WTC11 (cell line): ENCODE data around the gene ADCY1. TPM values are rescaled to one million over a fixed set of nuclear protein-coding genes. Genes with fewer than 3 reads are reported as not detected.
A peak's percentile ranks its signal among the peaks of the same experiment; 100 is the strongest.

ENCODE experiments used
- ATAC-seq: fragments of 200-7000 bp; cut with Tn5 transposase; 2 replicates; pipeline ENCODE4 v1.10.0; 2021; ENCODE audit warnings: mild to moderate bottlenecking, moderate library complexity
- CTCF ChIA-PET: fragments of 300-600 bp; sonication (Branson Sonifier 250); formaldehyde crosslinking; loops from one replicate; lab custom pipeline; 2021; ENCODE audit warnings: antibody characterized with exemption; lab: Charles Lee
- POLR2A ChIA-PET: fragments of 350-600 bp; sonication (Branson Sonifier 250); formaldehyde crosslinking; loops from one replicate; lab custom pipeline; 2021; ENCODE audit warnings: antibody characterized with exemption; lab: Charles Lee
- DNase-seq: peaks from one replicate; pipeline ENCODE4 v3.0.0; 2021; ENCODE audit warnings: low spot score
- H3K27ac Mint-ChIP-seq: 2 replicates; pipeline ENCODE4 v1.8.0; 2021; ENCODE audit warnings: mixed read lengths
- H3K27me3 Mint-ChIP-seq: 2 replicates; pipeline ENCODE4 v1.8.0; 2021; ENCODE audit warnings: low read depth, mild to moderate bottlenecking, moderate library complexity, mixed read lengths
- H3K36me3 Mint-ChIP-seq: 2 replicates; pipeline ENCODE4 v1.8.0; 2021; ENCODE audit warnings: mixed read lengths
- H3K4me1 Mint-ChIP-seq: 2 replicates; pipeline ENCODE4 v1.8.0; 2022; ENCODE audit warnings: mixed read lengths
- H3K4me3 Mint-ChIP-seq: 2 replicates; pipeline ENCODE4 v1.8.0; 2021; ENCODE audit warnings: mild to moderate bottlenecking, moderate library complexity, mixed read lengths
- H3K9me3 Mint-ChIP-seq: 2 replicates; pipeline ENCODE4 v1.8.0; 2021; ENCODE audit warnings: mixed read lengths
- GRHL2 ChIP-seq: fragments of 250-450 bp; sonication (Bioruptor Pico); IDR thresholded peaks from 2 replicates; pipeline ENCODE4 v1.8.0; 2022; ENCODE audit warnings: mild to moderate bottlenecking, moderate library complexity; ENCODE audit not compliant: insufficient replicate concordance, severe bottlenecking
- JAZF1 ChIP-seq: fragments of 250-450 bp; sonication (Bioruptor Pico); IDR thresholded peaks from 2 replicates; pipeline ENCODE4 v1.9.0; 2021; ENCODE audit warnings: moderate library complexity, mild to moderate bottlenecking, inconsistent platforms
- NFATC4 ChIP-seq: fragments of 250-450 bp; sonication (Bioruptor Pico); IDR thresholded peaks from 2 replicates; pipeline ENCODE4 v1.9.0; 2021; ENCODE audit warnings: mild to moderate bottlenecking
- NFYB ChIP-seq: sonication (generic); formaldehyde crosslinking; conservative IDR thresholded peaks from 2 replicates; pipeline ENCODE4 v1.8.0; 2022; ENCODE audit warnings: low read depth, missing genetic modification reagents
- NR1H2 ChIP-seq: sonication (generic); formaldehyde crosslinking; IDR thresholded peaks from 2 replicates; pipeline ENCODE4 v1.9.0; 2021; ENCODE audit warnings: mild to moderate bottlenecking, moderate library complexity, missing genetic modification reagents
- SMAD4 ChIP-seq: sonication (generic); formaldehyde crosslinking; IDR thresholded peaks from 2 replicates; pipeline ENCODE4 v1.8.0; 2022; ENCODE audit warnings: mild to moderate bottlenecking, missing genetic modification reagents
- TCF7 ChIP-seq: sonication (generic); formaldehyde crosslinking; IDR thresholded peaks from 2 replicates; pipeline ENCODE4 v1.8.0; 2022; ENCODE audit warnings: mild to moderate bottlenecking, low read depth, missing genetic modification reagents, moderate library complexity
- ZBTB21 ChIP-seq: sonication (generic); formaldehyde crosslinking; IDR thresholded peaks from 2 replicates; pipeline ENCODE4 v1.8.1; 2023; ENCODE audit warnings: mild to moderate bottlenecking, missing genetic modification reagents, borderline replicate concordance
- ZNF138 ChIP-seq: sonication (generic); formaldehyde crosslinking; conservative IDR thresholded peaks from 2 replicates; pipeline ENCODE4 v1.8.1; 2022; ENCODE audit warnings: mild to moderate bottlenecking, moderate library complexity, missing genetic modification reagents
- ZNF317 ChIP-seq: sonication (generic); formaldehyde crosslinking; IDR thresholded peaks from 2 replicates; pipeline ENCODE4 v1.8.1; 2023; ENCODE audit warnings: low read depth, mild to moderate bottlenecking, moderate library complexity, missing genetic modification reagents, borderline replicate concordance
- total RNA-seq: library from RNA; stranded (reverse); gene quantifications from 3 replicates; pipeline ENCODE4 v1.2.3, GENCODE V29; 2021
- TF ChIP-seq, protein P1 (sequence below): fragments of 250-450 bp; sonication (Bioruptor Pico); conservative IDR thresholded peaks from 2 replicates; pipeline ENCODE4 v1.9.0; 2021; ENCODE audit warnings: mild to moderate bottlenecking
- TF ChIP-seq, protein P2 (sequence below): fragments of 200-600 bp; IDR thresholded peaks from 2 replicates; pipeline ENCODE4 v1.8.0; 2022; ENCODE audit warnings: antibody characterized with exemption
- TF ChIP-seq, protein P3 (sequence below): sonication (generic); formaldehyde crosslinking; IDR thresholded peaks from 2 replicates; pipeline ENCODE4 v1.8.1; 2022; ENCODE audit warnings: missing genetic modification reagents, borderline replicate concordance
- TF ChIP-seq, protein P4 (sequence below): sonication (generic); formaldehyde crosslinking; IDR thresholded peaks from 2 replicates; pipeline ENCODE4 v1.8.1; 2022; ENCODE audit warnings: mild to moderate bottlenecking, moderate library complexity, missing genetic modification reagents

ADCY1 gene
- total RNA-seq, 1 experiment from 2014 or later: 29.0 TPM

DNA sequence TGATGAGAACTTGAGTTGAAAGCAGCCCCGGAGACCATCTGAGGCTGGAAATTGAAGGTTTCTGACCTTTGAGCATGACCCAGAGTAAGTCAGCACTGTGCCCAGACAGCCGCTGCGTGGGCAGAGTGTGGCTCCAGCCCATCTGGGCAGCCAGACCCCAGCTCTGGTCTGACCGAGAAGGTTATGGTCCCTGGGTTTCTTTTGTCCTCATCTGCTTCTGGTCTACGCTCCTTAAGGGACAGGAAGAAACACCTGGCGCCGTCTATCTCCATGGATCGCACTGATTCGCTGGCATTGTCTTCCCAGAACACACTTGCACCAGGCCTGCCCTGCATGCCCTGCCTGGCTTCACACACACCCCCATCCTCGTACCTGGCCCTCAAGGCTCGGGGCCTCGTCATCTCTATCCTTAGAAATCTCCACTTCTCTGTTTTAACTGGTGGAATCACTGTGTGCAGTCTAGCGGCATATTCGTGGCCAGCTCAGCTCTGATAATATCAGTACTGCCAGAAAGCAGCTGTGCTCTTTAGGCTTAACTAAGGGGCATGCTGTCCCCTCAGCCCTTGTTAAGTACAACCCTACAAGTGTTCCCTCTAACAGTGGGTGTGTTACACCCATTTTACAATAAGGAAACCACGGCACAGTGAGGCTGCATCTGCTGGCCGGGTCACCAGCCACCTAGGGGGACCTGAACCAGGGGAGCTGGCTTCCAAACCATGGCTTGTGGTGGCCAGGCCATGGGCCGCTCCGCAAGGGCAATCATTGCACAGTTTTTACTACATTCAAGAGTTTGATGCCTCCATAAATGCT lies 127.7 kb downstream of the ADCY1 start:
- Mint-ChIP-seq H3K9me3 (no peaks in the 10 kb centered on the region), H3K4me3 (no peak overlapping the region)
- ATAC-seq: no peak
- TF ChIP-seq GRHL2 (CRISPR knock-in tag) (no peak), TCF7 (CRISPR knock-in tag) (no peak), NFYB (CRISPR knock-in tag) (no peak)
- TF ChIP-seq, protein P1, sequence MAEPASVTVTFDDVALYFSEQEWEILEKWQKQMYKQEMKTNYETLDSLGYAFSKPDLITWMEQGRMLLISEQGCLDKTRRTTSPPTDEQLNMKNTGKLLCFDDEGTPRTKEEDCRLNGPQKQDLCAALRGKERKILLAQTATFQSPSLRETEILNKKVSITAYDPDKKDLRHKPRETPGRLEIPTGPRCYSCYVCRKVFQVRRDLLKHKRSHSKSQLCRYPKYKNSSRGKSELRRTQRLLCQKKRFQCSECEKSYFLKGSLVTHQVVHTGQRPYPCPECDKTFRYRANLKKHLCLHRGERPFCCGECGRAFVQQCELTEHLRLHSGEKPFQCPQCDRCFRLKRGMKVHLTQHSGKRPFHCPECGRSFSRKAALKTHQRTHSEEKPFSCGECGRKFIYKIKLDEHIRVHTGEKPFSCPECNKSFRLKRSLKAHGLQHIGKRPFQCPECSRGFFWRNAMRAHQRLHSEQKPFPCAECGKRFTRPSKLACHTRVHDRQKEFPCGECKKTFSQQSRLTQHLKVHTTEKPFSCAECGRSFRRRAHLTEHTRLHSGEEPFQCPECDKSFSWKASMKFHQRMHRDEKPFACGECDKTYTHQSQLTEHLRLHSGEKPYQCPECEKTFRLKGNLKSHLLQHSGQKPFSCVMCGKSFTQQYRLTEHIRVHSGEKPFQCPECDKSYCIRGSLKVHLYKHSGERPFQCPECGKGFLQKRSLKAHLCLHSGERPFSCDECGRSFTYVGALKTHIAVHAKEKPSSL (CRISPR knock-in tag): no peak
- TF ChIP-seq, all 79 proteins: peak for 0
- DNase-seq: peak; percentile 3
- no peaks in the 10 kb centered on the region for H3K27me3 Mint-ChIP-seq
- peak overlapping the region; percentile 20; the same call in 1 of the 2 replicates for H3K27ac Mint-ChIP-seq
- POLR2A ChIA-PET: no interaction called here
- no peaks in the 10 kb centered on the region for H3K4me1 Mint-ChIP-seq
- CTCF ChIA-PET: interaction anchor here (0.9 to 1.5 kb wide), 2 partner anchors 9 to 38 kb away, joined by 3 to 4 read pairs; no protein-coding TSS in a partner anchor
- peaks cover 9% of the 10 kb centered on the region for H3K36me3 Mint-ChIP-seq

DNA sequence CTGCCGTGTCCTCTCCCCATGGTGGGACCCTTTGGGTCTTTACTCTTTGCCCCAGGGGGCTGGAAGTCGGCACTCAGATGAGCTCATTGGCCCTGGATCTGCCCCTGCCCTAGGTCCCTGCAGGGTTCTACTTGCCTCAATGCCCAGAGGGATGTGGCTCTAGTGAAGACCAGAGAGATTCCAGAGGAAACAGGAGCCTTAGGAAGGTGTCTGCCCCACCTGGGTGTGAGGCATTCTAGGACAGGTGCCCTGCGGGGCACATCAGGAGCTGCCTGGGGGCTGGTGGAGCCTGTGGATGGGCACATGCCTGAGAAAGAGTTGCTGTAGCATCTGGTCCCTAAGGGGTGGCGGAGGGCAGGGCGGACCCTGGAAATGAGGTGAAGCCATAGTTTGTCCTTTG lies 128.6 kb downstream of the ADCY1 start:
- ATAC-seq (no peak), DNase-seq (peak; percentile 1)
- CTCF ChIA-PET: interaction anchor here (1.5 kb wide), 1 partner anchor 39 kb away, joined by 4 read pairs; no protein-coding TSS in a partner anchor
- H3K27ac Mint-ChIP-seq: no peak overlapping the region
- H3K9me3 Mint-ChIP-seq: no peaks in the 10 kb centered on the region
- H3K4me3 Mint-ChIP-seq: no peak overlapping the region
- H3K4me1 Mint-ChIP-seq: no peaks in the 10 kb centered on the region
- no peaks in the 10 kb centered on the region for H3K27me3 Mint-ChIP-seq
- POLR2A ChIA-PET: no interaction called here
- H3K36me3 Mint-ChIP-seq: peaks cover 9% of the 10 kb centered on the region
- TF ChIP-seq NFATC4 (CRISPR knock-in tag): no peak

DNA sequence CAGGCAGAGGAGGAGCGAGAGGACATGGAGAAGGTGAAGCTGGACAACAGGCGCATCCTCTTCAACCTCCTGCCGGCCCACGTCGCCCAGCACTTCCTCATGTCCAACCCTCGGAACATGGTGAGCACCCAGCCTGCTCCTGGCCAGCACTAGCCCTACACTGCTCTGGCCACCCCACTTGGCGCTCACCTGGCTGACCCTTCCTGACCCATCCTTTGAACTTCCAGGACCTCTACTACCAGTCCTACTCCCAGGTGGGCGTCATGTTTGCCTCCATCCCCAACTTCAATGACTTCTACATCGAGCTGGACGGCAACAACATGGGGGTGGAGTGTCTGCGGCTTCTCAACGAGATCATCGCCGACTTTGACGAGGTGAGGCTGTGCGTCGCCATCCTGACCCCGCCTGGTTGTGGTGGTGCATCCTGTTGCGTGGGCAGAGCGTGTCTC lies 129.2 kb downstream of the ADCY1 start:
- Mint-ChIP-seq H3K27me3 (no peaks in the 10 kb centered on the region), H3K36me3 (peaks cover 9% of the 10 kb centered on the region), H3K4me3 (no peak overlapping the region), H3K27ac (no peak overlapping the region), H3K4me1 (no peaks in the 10 kb centered on the region), H3K9me3 (no peaks in the 10 kb centered on the region)
- ATAC-seq: no peak
- TF ChIP-seq ZNF138 (CRISPR knock-in tag) (no peak), JAZF1 (no peak), NR1H2 (CRISPR knock-in tag) (no peak), SMAD4 (CRISPR knock-in tag) (no peak), ZBTB21 (CRISPR knock-in tag) (no peak), ZNF317 (CRISPR knock-in tag) (no peak)
- TF ChIP-seq, protein P2, sequence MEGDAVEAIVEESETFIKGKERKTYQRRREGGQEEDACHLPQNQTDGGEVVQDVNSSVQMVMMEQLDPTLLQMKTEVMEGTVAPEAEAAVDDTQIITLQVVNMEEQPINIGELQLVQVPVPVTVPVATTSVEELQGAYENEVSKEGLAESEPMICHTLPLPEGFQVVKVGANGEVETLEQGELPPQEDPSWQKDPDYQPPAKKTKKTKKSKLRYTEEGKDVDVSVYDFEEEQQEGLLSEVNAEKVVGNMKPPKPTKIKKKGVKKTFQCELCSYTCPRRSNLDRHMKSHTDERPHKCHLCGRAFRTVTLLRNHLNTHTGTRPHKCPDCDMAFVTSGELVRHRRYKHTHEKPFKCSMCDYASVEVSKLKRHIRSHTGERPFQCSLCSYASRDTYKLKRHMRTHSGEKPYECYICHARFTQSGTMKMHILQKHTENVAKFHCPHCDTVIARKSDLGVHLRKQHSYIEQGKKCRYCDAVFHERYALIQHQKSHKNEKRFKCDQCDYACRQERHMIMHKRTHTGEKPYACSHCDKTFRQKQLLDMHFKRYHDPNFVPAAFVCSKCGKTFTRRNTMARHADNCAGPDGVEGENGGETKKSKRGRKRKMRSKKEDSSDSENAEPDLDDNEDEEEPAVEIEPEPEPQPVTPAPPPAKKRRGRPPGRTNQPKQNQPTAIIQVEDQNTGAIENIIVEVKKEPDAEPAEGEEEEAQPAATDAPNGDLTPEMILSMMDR: no peak
- TF ChIP-seq, protein P3, sequence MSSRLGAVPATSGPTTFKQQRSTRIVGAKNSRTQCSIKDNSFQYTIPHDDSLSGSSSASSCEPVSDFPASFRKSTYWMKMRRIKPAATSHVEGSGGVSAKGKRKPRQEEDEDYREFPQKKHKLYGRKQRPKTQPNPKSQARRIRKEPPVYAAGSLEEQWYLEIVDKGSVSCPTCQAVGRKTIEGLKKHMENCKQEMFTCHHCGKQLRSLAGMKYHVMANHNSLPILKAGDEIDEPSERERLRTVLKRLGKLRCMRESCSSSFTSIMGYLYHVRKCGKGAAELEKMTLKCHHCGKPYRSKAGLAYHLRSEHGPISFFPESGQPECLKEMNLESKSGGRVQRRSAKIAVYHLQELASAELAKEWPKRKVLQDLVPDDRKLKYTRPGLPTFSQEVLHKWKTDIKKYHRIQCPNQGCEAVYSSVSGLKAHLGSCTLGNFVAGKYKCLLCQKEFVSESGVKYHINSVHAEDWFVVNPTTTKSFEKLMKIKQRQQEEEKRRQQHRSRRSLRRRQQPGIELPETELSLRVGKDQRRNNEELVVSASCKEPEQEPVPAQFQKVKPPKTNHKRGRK (CRISPR knock-in tag): no peak
- TF ChIP-seq, protein P4, sequence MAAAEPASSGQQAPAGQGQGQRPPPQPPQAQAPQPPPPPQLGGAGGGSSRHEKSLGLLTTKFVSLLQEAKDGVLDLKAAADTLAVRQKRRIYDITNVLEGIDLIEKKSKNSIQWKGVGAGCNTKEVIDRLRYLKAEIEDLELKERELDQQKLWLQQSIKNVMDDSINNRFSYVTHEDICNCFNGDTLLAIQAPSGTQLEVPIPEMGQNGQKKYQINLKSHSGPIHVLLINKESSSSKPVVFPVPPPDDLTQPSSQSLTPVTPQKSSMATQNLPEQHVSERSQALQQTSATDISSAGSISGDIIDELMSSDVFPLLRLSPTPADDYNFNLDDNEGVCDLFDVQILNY (CRISPR knock-in tag): no peak
- CTCF ChIA-PET: no interaction called here
- DNase-seq: no peak
- POLR2A ChIA-PET: no interaction called here
